HG03469 (cell line): Measurements from ENCODE around the gene SGMS1.

ENCODE experiments used
- ATAC-seq: cut with Tn5 transposase; IDR thresholded peaks from one replicate; pipeline ENCODE4 v1.9.1; 2021; ENCODE audit warnings: mild to moderate bottlenecking, moderate library complexity, moderate number of reproducible peaks; ENCODE audit not compliant: unreplicated experiment

Gene SGMS1

DNA sequence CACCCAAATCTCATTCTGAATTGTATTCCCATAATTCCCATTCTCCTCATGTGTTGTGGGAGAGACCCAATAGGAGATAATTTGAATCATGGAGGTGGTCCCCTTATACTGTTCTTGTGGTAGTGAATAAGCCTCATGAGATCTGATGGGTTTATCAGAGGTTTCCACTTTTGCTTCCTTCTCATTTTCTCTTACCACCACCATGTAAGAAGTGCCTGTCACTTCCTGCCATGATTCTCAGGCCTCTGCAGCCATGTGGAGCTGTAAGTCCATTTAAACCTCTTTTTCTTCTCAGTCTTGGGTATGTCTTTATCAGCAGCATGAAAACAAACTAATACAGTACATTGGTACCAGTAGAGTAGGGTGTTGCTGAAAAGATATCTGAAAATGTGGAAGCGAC lies 274.2 kb downstream of the SGMS1 start:
- ATAC-seq = no peak

DNA sequence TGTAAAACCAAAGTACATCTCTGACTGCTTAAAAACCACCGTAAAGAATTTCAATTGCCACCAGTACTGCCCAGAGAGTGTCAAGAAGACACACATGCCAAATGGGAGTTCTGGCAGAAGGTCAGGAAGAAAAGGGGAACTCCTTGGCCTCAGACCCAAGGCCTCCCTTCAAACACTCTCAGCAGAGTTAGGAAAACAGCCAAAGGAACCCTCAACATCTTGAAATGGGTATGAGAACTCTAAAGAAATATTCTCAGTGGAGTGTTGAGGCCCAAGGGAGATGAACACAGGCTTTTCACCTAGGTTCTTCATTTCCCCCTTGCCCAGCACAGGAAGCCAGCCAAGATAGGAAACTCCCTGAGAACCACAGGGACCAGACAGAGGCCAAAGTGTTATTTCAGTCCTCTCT lies 276.4 kb downstream of the SGMS1 start:
- ATAC-seq = peak; percentile 72

DNA sequence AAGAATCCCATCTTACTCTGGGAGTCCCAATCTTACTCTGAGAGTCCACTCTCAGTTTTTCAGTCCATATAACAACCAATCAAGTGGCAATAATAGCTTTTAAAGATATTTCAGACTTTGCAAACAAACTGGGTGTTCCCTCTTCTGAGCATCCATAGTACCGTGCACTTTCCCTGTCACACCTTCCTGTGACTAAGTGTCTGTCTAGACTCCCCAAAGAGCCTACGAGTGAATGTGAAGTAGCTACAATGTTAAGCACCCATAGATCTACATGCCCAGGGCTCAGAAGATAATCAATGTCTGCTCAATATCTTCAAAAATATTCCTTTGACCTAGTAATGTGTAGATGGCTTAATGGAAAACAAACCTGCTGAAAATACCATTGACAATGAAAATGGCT lies 276.8 kb downstream of the SGMS1 start:
- peak; percentile 13 for ATAC-seq

DNA sequence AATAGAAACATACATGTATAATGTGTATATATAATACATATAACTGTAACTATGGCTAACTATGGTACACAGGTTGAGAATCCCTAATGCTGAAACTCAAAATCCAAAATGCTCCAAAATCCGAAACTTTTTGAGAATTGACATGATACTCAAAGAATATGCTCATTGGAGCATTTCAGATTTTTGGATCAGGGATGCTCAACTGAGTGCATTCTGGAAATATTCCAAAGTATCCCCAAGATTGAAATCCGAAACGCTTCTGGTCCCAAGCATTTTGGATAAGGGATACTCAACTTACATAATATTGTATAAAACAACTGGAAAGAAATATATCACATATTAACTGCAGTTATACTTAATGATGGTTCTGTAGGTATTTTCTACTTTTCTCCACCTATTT lies 278.2 kb downstream of the SGMS1 start:
- no peak for ATAC-seq

DNA sequence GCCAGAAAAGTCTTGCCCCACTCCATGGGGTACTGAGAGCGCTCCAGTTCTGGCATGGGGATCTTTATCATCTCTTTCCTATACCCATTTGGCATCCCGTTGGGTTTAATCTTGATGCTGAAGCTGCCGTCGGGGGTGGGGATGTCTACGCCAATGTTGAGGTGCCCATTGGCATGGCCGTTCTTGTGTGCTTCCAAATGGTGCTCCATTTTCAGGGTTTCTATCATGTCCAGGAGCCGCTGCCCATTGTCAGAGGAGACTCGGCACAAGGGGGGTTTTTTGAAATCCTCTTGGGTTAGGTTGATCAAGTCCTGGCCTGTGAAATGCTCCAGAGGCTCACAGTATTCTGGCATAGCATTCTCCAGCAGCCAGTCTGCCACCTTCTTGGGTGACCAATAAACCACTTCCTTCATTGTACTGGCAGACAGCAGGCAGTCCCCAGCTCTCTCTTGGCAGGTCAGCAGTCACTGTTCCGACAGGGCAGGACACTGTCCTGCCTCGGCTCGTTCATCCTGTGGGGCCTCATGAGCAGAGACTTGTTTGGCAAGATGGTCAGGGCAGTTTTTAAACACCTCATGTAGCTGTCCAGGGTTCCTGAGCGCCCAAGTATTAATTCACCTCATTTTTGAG lies 279.9 kb downstream of the SGMS1 start:
- no peak for ATAC-seq

DNA sequence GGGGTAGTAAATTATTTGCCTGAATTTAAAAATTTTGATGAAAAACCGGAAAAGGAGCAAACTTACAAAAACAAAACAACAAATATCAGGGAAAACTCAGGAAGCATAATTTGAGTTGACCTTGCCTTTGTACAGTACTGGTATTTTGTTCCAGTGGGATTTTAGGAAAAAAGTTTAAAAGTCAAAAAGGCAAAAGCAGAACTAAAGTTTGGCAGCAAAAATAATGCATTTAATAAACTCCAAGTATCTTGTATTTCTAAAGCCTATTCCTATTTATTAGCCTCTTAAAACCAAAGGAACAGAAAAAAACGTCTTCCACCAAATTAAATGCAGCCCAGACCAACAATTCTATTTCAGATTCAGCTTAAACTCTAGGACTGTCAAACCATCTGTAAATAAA lies 281.8 kb downstream of the SGMS1 start:
- no peak for ATAC-seq

DNA sequence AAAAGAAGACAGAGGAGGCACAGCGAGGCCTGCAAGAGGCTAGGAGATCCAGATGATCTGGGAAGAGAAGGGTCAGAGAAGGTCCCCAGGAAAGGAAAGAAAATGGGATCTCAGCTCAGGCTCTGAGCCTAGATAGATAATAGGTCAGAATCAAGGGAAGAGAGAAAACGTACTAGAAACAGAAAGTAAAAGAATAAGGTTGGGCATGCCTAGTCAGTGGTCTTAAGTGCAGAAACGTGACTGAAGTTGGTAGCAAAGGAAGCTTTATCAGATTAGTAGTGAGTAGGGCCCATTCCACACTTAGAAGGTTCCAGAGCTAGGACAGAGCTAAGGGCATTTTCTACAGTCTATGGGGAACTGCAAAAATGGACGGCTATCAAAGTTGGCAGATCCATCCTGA lies 287.6 kb downstream of the SGMS1 start:
- ATAC-seq = no peak

DNA sequence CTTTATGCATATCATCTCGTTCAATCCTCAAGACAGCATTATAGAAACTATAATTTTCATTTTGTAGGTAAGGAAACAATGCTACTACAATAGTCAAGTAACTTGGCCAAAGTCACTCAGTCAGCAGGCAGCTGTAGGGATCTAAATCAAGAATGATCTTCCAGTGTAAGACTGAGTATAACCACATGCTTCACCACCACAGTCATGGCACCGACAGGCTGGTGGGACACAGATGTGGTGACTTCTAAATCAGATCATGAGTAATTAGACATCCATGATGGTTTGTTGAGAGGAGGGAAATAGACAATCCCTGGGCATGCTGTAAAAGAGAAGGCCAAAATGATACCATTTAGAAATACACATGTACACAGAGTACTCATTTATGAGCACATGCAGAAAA lies 288.4 kb downstream of the SGMS1 start:
- no peak for ATAC-seq

DNA sequence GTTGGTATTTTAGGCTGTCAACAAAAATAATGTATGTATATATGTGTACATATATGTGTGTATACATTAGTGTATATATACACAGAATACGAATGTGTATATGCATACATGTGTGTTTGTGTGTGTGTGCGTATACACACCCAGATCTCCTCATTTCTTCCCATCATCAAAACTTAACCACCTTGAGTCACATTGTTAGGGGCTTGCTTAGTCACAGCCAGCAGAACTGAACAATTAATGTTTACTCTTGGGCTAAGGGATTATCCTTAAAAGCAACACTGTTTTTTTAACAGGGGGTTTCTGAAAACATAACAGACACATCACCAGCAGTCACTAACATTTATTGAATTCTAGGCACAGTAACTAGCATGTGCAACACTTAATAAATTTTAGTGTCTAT lies 289.5 kb downstream of the SGMS1 start:
- ATAC-seq = no peak

DNA sequence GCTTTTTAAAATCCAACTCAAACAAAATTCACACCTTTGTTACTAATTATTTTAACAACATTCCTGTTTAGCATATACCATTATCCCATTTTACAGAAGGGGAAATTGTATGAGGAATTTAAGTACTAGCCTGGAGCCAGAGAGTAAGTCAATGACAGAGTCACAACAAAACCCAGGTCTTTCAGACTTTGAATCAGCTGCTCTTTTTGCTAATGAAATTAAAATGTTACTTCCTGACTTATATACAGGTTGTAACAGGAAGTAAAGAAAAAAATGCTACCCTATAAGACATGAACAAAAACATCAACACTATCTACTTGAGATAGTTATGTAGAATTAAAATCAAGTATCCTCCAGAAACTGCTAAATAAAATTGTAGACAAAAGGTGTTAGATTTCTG lies 289.9 kb downstream of the SGMS1 start:
- no peak for ATAC-seq

DNA sequence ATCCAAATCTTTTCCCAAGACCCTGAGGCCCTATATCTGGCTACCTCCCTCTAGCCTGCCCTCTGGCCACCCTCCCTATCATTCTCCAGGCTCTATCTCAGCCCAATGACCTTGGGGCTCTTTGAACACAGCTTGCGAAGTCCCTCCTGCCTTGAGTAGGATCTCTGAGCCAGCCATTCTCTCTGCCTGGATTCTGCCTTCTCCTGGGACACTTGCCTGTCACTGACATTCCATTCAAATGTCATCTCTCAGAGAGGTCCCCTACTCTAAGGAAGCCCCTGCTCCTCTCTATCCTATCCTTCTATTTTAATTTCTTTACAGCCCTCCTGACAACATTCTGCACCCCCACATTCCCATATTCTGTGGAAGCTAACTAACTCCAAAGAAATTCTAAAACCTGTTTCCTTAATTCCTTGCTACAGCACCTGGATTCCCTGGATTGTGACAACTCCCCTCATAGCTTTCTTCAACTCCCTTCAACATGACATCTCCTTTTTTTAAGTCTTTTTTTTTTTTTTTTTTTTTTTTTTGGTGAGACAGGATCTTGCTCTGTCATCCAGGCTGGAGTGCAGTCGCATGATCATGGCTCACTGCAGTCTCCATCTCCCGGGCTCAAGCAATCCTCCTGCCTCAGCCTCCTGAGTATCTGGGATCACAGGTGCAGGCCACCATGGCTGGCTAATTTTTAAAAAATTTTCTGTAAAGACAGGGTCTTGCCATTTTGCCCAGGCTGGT lies 291.5 kb downstream of the SGMS1 start:
- no peak for ATAC-seq

DNA sequence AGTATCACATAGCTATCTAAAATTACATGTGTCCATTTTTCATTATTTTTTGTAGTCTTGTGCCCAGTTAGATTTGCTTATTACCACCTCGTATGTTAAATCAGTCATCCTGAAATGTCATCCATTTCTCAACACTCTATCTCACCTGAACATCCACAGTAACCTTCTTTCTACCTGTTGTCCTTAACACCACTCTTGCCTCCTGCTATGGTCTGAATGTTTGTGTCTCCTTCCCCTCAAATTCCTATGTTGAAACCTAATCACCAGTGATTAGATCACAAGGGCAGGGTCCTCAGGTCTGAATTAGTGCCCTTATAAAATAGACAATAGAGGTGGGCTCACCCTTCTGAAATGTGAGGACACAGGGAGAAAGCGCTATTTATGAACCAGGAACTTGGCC lies 292.3 kb downstream of the SGMS1 start:
- no peak for ATAC-seq

DNA sequence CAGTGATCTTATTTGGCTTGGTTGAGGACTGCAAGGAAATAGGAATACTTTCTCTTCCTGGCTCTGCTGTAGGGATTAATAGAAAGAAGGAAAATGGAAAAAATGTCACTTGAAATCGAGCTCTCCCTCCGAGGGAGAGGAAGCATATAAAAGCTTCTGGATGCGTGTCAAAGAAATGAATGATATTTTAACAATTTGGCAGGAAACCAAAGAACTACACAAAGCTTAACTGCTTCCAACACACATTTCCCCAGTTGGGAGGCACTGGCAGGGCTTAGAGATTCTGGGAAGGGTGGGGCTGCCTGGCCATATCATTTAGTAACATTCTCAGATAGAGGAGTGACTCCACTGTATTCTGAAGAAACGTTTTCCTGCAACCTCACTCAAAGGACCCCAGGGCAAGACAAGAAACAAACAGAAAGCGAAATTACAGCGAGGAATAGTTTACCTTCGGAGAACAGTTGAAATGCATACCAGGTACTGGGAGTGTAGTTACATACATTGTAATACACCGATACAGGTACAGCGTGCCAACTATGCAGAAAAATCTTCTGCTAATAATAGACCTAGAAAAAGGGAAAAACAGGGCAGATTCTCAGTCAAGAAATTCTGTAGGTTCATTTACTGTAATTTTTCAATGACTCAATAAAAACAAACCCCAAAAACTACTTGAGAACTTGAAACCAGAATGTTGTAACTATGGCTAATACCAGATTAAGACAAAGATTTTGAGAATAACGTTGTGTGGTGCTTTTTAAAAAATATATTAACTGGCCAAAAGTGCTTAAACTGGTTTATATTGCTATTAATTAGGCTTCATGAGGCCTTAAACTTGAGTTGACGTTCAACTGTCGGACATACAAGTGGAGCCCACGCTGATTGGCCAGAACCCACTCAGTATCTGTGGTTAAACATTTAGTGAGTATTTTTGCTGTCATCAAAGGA lies 296.7 kb downstream of the SGMS1 start:
- ATAC-seq = no peak

DNA sequence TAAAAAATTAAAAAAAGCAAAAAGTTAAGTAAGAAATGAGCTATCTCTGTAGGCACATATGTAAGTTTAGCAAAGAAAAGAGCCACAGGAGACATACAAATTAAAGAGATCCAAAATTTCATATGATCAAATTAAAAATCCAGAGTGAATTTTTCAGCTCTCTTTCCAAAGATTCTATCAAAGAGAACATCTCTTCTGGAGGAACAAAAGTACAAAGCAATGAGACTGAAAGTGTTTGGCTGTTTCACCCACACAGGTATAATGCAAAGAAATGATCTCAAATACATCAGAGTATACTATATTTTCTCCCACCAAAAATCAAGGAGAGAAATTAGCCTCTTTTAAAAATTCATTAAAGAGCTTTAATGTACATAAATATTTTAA lies 297.6 kb downstream of the SGMS1 start:
- no peak for ATAC-seq

DNA sequence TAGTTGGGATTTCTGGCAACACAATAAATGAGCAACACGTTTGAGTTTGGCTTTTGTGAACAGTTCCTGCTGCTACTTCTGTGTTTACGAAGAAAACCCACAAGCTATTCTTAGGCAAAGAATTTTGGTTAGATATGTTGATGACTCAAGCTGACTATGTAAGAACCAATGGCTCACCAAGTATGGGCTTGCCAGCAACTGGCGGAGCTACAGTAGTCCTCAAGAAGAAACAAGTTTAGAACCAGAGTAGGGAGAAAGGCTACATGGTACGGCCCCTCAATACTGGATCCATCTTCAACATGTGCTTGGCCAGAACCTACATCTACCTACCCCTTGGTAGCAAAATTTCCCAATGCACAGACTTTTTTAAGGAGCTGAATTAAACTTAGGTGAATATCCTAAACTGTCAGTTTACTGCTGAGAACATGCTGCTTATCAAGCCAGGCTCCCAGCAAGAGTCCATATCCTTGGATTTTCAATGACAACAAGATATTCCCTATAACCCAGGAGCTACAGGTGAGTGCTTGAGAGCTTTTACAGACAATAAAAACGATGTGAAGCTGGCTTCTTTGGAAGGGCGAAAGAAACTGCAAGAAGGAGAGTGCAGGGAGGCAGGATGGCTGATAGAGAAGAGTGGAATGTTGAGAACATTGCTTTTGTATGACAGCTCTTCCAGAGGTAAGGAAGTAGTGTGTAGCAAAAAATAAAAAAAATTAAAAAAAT lies 298.1 kb downstream of the SGMS1 start:
- ATAC-seq = peak; percentile 59

DNA sequence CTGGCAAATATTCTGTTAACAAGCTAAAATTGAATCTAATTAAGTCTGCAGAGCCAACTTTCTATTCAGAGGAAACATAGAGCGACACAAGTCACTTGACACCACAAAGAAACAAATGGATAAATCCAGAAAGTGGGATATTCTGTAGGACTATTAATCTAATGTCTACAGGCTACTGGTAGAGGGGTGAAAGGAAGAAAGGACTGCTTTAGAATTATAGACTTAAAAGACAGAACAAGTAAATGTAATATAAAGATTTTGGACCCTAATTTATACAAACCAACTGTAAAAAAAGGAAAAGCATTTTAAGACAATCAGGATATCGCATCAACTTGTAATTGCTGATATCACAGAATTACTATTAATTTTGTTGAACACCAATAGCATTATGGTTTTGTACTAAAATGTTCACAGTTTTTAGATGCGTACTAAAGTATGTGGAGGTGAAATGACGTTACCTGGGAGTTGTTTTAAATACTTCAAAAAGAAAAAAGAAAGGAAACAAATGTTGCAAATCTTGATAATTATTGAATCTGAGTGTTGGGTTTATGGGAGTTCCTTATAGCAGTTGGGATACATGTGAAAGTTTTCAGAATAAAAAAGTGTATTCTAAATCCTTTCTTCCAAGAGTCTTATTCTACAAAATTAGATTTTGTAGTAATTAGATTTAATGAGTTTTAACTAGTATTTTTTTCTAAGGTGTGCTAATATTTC lies 298.9 kb downstream of the SGMS1 start:
- ATAC-seq = no peak

DNA sequence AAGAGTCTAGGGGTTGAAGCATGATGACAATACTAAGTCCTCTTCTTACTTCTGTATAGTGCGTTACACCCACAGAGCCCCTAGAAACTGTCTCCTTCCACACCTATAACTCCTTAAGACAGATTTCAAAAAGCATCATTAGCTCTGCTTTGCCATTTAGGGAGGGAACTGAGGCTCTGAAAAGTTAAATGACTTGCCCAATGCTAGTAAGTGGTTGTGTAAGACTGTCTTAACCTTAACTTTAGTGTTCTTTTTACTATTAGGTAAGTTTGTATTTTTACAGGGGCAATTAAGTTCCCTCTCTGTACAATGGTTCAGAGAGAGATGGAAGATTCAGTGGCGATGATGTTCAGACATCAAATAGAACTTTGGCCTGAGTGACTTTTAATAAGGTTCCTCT lies 299.7 kb downstream of the SGMS1 start:
- ATAC-seq = no peak

DNA sequence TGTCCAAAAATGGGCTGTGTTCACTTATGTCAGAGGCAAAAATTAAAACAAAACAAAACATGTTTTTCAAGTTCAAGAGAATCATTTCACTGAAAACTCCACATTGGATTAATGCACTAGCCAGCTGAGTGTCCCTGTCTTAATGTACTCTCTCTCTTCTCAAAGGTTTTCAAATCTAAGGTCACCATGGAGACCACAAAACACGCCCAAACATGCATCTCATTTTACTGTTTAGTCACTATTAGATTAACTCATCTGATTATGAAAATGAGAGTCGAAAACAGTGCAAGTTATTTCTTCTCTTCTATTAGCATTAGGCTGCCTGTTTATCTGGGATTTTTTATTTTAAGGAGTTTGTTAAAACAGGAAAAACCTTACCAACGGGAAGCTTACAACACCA lies 301.7 kb downstream of the SGMS1 start:
- no peak for ATAC-seq

DNA sequence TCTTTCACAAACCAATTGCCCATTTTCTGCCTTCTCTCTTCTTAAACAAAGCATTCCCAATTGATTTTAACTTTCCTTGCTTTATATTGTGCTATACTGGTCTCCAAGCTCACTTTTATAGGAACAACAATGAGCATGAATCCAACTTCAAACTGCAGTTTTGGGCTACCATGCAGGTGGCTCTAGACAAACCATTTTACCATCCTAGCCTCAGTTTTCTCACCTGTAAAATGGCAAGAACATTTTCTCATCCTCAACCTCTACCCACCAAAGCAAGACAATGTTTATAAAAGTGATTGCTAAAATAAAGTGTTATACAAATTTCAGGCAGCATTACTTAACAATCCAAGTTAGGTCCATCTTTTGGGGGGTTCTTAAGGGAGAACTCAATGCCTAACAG lies 305.6 kb downstream of the SGMS1 start:
- no peak for ATAC-seq
